H1 (cell line): ENCODE data around the gene UBAP1. TPM values are rescaled to one million over a fixed set of nuclear protein-coding genes. Genes with fewer than 3 reads are reported as not detected.

Experiments used
- CTCF ChIA-PET: fragments of 300-600 bp; sonication (Branson Sonifier 250); formaldehyde crosslinking; loops from one replicate; lab custom pipeline; 2021; ENCODE audit not compliant: partially characterized antibody; lab: Charles Lee
- POLR2A ChIA-PET: fragments of 300-600 bp; sonication (Branson Sonifier 250); formaldehyde crosslinking; loops from one replicate; lab custom pipeline; 2021; ENCODE audit warnings: inconsistent platforms; ENCODE audit not compliant: partially characterized antibody; lab: Charles Lee
- DNase-seq, 2 experiments: peaks; one replicate each; pipeline versions ENCODE4 v3.0.0 to v3.0.0-alpha.2; 2010 to 2022; ENCODE audit warnings: low spot score in 2 of 2, low read depth in 1 of 2, mixed read lengths in 1 of 2
- FAIRE-seq: peaks from 2 replicates; lab custom pipeline; 2011; peaks lifted over from hg19 to GRCh38; lab: Jason Lieb, UNC
- H2AFZ ChIP-seq: 2 replicates; pipeline ENCODE4 v1.8.1; 2012; ENCODE audit warnings: low read length, inconsistent platforms
- H2AK5ac ChIP-seq: 2 replicates; pipeline ENCODE4 v1.6.1; 2013; ENCODE audit warnings: low read depth, low read length
- H2BK120ac ChIP-seq: replicated peaks from 2 replicates; pipeline ENCODE3; 2013; ENCODE audit warnings: low read depth, low read length, inconsistent platforms
- H2BK12ac ChIP-seq: 2 replicates; pipeline ENCODE4 v1.6.1; 2013; ENCODE audit warnings: low read depth, low read length
- H2BK15ac ChIP-seq: 2 replicates; pipeline ENCODE4 v1.6.1; 2013; ENCODE audit warnings: low read length
- H2BK20ac ChIP-seq: 2 replicates; pipeline ENCODE4 v1.6.1; 2013; ENCODE audit warnings: low read length
- H2BK5ac ChIP-seq: 2 replicates; pipeline ENCODE4 v1.6.1; 2013; ENCODE audit warnings: low read depth, low read length
- H3K14ac ChIP-seq: 2 replicates; pipeline ENCODE4 v1.6.1; 2013; ENCODE audit warnings: inconsistent platforms; ENCODE audit not compliant: insufficient read length
- H3K18ac ChIP-seq: 2 replicates; pipeline ENCODE4 v1.6.1; 2013; ENCODE audit warnings: low read length; ENCODE audit errors: extremely low read depth
- H3K23ac ChIP-seq: 2 replicates; pipeline ENCODE4 v1.6.1; 2013; ENCODE audit warnings: inconsistent platforms; ENCODE audit not compliant: insufficient read length
- H3K23me2 ChIP-seq: 2 replicates; pipeline ENCODE4 v1.6.1; 2013; ENCODE audit warnings: low read depth, low read length
- H3K27ac ChIP-seq: 2 replicates; pipeline ENCODE4 v1.6.1; 2011; ENCODE audit warnings: low read depth, low read length, inconsistent platforms
- H3K27me3 ChIP-seq, 4 experiments: replicated peaks in 1 of 4; 1 replicate in 1 of 4; 2 replicates in 3 of 4; pipeline versions ENCODE4 v1.6.1 to v1.8.1; 2011 to 2013; ENCODE audit warnings: low read length in 3 of 4, mild to moderate bottlenecking in 3 of 4, inconsistent platforms in 2 of 4, mixed read lengths in 2 of 4, moderate library complexity in 1 of 4; ENCODE audit not compliant: control insufficient read depth in 3 of 4, insufficient read depth in 3 of 4; ENCODE audit errors: extremely low read depth in 1 of 4
- H3K36me3 ChIP-seq, 4 experiments: 2 replicates each; pipeline versions ENCODE4 v1.6.1 to v1.8.1; 2011 to 2013; ENCODE audit warnings: mild to moderate bottlenecking in 4 of 4, low read length in 3 of 4, moderate library complexity in 2 of 4, control low read depth in 1 of 4, inconsistent platforms in 1 of 4; ENCODE audit not compliant: insufficient read depth in 4 of 4, control insufficient read depth in 2 of 4
- H3K4ac ChIP-seq: replicated peaks from 2 replicates; pipeline ENCODE3; 2013; ENCODE audit warnings: low read length, low read depth, mixed read lengths, inconsistent platforms; ENCODE audit not compliant: insufficient read length
- H3K4me1 ChIP-seq, 4 experiments: replicated peaks in 1 of 4; 1 replicate in 1 of 4; 2 replicates in 3 of 4; pipeline versions ENCODE4 v1.6.1 to v1.8.1; 2011 to 2013; ENCODE audit warnings: low read length in 3 of 4, inconsistent platforms in 2 of 4, mixed read lengths in 1 of 4; ENCODE audit not compliant: insufficient read depth in 4 of 4, control insufficient read depth in 3 of 4
- H3K4me2 ChIP-seq, 2 experiments: 2 replicates each; pipeline versions ENCODE4 v1.6.1 to v1.8.1; 2011 to 2013; ENCODE audit warnings: low read depth in 2 of 2, low read length in 2 of 2, control low read depth in 1 of 2, inconsistent platforms in 1 of 2, mild to moderate bottlenecking in 1 of 2; ENCODE audit not compliant: insufficient read depth in 1 of 2
- H3K4me3 ChIP-seq, 4 experiments: fragments of 200-600, 300-600 bp in 1 of 4; sonication (generic), shearing (Covaris generic), sonication (Bioruptor Twin) in 1 of 4; 2 replicates each; pipeline versions ENCODE4 v1.5.1 to v1.8.1; 2011 to 2016; ENCODE audit warnings: low read length in 4 of 4, low read depth in 3 of 4, control low read depth in 2 of 4, inconsistent platforms in 2 of 4, mild to moderate bottlenecking in 2 of 4, mixed read lengths in 1 of 4, moderate library complexity in 1 of 4; ENCODE audit not compliant: insufficient read depth in 2 of 4; ENCODE audit errors: extremely low read depth in 1 of 4
- H3K56ac ChIP-seq: replicated peaks from 2 replicates; pipeline ENCODE3; 2013; ENCODE audit warnings: low read depth, mild to moderate bottlenecking, mixed read lengths, low read length, inconsistent platforms; ENCODE audit not compliant: insufficient read length
- H3K79me1 ChIP-seq: 2 replicates; pipeline ENCODE4 v1.6.1; 2013; ENCODE audit warnings: low read depth, low read length, control low read depth
- H3K79me2 ChIP-seq, 2 experiments: 2 replicates each; pipeline versions ENCODE4 v1.6.1 to v1.8.1; 2012 to 2013; ENCODE audit warnings: low read length in 2 of 2, mild to moderate bottlenecking in 2 of 2, inconsistent platforms in 1 of 2; ENCODE audit not compliant: insufficient read depth in 2 of 2, control insufficient read depth in 1 of 2
- H3K9ac ChIP-seq, 4 experiments: replicated peaks in 1 of 4; 1 replicate in 1 of 4; 2 replicates in 3 of 4; pipeline versions ENCODE4 v1.6.1 to v1.8.1; 2011 to 2013; ENCODE audit warnings: low read depth in 3 of 4, low read length in 3 of 4, control low read depth in 2 of 4, mild to moderate bottlenecking in 2 of 4, moderate library complexity in 2 of 4, inconsistent platforms in 1 of 4; ENCODE audit errors: extremely low read depth in 1 of 4
- H3K9me3 ChIP-seq, 2 experiments: 2 replicates each; pipeline versions ENCODE4 v1.6.1 to v1.8.1; 2012 to 2013; ENCODE audit warnings: mild to moderate bottlenecking in 2 of 2, moderate library complexity in 2 of 2, control low read depth in 1 of 2, inconsistent platforms in 1 of 2, low read depth in 1 of 2, low read length in 1 of 2, mixed read lengths in 1 of 2; ENCODE audit not compliant: insufficient read depth in 2 of 2
- H4K20me1 ChIP-seq, 2 experiments: replicated peaks in 1 of 2; 2 replicates each; pipeline versions ENCODE3 to v1.8.1; 2011 to 2013; ENCODE audit warnings: inconsistent platforms in 2 of 2, low read length in 2 of 2, mild to moderate bottlenecking in 1 of 2; ENCODE audit not compliant: insufficient read depth in 2 of 2, control insufficient read depth in 1 of 2
- H4K5ac ChIP-seq: 2 replicates; pipeline ENCODE4 v1.6.1; 2013; ENCODE audit warnings: low read length, low read depth, mixed read lengths, inconsistent platforms; ENCODE audit not compliant: insufficient read length
- H4K8ac ChIP-seq: 2 replicates; pipeline ENCODE4 v1.8.0; 2013; ENCODE audit warnings: mild to moderate bottlenecking, moderate library complexity, low read length, inconsistent platforms; ENCODE audit not compliant: insufficient read depth; ENCODE audit errors: extremely low read depth
- H4K91ac ChIP-seq: replicated peaks from 2 replicates; pipeline ENCODE3; 2013; ENCODE audit warnings: low read length, mixed read lengths, inconsistent platforms; ENCODE audit not compliant: insufficient read length
- JUN ChIP-seq: IDR thresholded peaks from 2 replicates; pipeline ENCODE4 v1.6.1; 2011; ENCODE audit warnings: low read depth, mild to moderate bottlenecking, improper control_type of control experiment, low read length
- SIRT6 ChIP-seq: IDR thresholded peaks from one replicate; pipeline ENCODE4 v1.7.1; 2012; ENCODE audit warnings: low read length, inconsistent platforms
- WGBS, 2 experiments: shearing (Covaris generic) in 1 of 2; methylation state at CpG; one replicate each; pipeline versions ENCODE4 v1.1.6 to v1.1.7; 2013 to 2015; ENCODE audit warnings: low lambda C conversion rate in 2 of 2, mixed read lengths in 2 of 2, inconsistent platforms in 1 of 2, low coverage in 1 of 2, missing lambda C conversion rate in 1 of 2; ENCODE audit not compliant: insufficient replicate concordance in 2 of 2, insufficient coverage in 1 of 2, insufficient read length in 1 of 2; ENCODE audit errors: extremely low coverage in 1 of 2, missing lambda C conversion rate in 1 of 2; 5-methylcytosine and 5-hydroxymethylcytosine counted together
- polyA plus RNA-seq, 7 experiments: library from polyadenylated mRNA; depleted of rRNA in 3 of 7; stranded (reverse) in 5 of 7; unstranded in 2 of 7; fragments of >200 nt in 5 of 7; fragments of 200-250 nt in 2 of 7; gene quantifications; 1 replicate in 5 of 7; 2 replicates in 1 of 7; 4 replicates in 1 of 7; pipeline versions ENCODE4 v1.2.1 to v1.2.3, GENCODE V29; 2011 to 2013; ENCODE audit warnings: missing spikeins in 2 of 7, mixed read lengths in 2 of 7
- total RNA-seq: library from RNA; stranded (reverse); fragmentation: NEBNext Ultra II Directional; extraction: Animal tissue kit (Norgen Biotek cat#: 25700); gene quantifications from 2 replicates; pipeline ENCODE4 v1.2.1, GENCODE V29; 2021

UBAP1 gene
- total and polyA plus RNA-seq, 2 of the 8 experiments (the other 6 are each of a cell fraction or from before 2014, with no cell fraction given): 31.3 to 31.4 TPM

DNA sequence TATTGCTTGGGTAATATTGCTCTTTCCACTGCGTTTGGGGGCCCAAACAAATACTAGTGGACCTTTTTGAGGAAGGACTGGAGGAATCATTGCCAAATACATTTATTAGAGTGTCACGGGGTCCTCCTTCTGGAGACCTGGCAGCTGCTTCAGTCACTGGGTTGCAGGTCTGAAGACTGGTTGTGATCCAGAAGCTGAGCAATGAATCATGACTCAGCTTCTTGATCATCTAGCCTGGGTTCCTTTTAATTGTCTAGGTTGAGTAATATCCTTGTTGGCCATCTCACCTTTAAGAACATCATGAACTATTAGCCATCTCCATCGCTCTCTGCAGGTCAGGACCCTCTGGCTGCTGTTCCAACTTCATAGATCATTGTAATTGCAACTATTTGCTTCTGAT is 15.4 kb upstream of the UBAP1 start:
- no peaks in the 10 kb centered on the region for H3K23me2 ChIP-seq
- ChIA-PET POLR2A (interaction anchor here (0.6 to 1.1 kb wide), 4 partner anchors 13 to 71 kb away, joined by 3 read pairs; no protein-coding TSS in a partner anchor), CTCF (no interaction called here)
- no peak overlapping the region for H2AFZ ChIP-seq
- no peaks in the 10 kb centered on the region for H3K27me3 ChIP-seq
- no peak overlapping the region for H3K23ac ChIP-seq
- no peak overlapping the region for H3K27ac ChIP-seq
- H3K56ac ChIP-seq: no peak overlapping the region
- H2BK12ac ChIP-seq: no peak overlapping the region
- no peaks in the 10 kb centered on the region for H3K36me3 ChIP-seq
- no peak overlapping the region for H2BK20ac ChIP-seq
- H3K4ac ChIP-seq: no peak overlapping the region
- H2AK5ac ChIP-seq: no peak overlapping the region
- H3K9ac ChIP-seq: no peak overlapping the region
- no peak overlapping the region for H3K4me3 ChIP-seq
- no peak overlapping the region for H4K5ac ChIP-seq
- no peak overlapping the region for H2BK120ac ChIP-seq
- H4K20me1 ChIP-seq: no peaks in the 10 kb centered on the region
- H3K79me2 ChIP-seq: no peaks in the 10 kb centered on the region
- no peaks in the 10 kb centered on the region for H3K4me1 ChIP-seq
- no peak overlapping the region for H3K18ac ChIP-seq
- no peak overlapping the region for H2BK5ac ChIP-seq
- no peaks in the 10 kb centered on the region for H3K9me3 ChIP-seq
- no peaks in the 10 kb centered on the region for H3K79me1 ChIP-seq
- no peak overlapping the region for H3K14ac ChIP-seq
- 73% methylated on average over 3 of the region's 3 CpGs; no CpG with 5 or more reads in 1 of the 2 experiments for WGBS, 2 experiments
- no peak overlapping the region for H3K4me2 ChIP-seq
- no peak overlapping the region for H4K8ac ChIP-seq
- FAIRE-seq: no peak
- no peak overlapping the region for H4K91ac ChIP-seq
- DNase-seq: no peak
- no peak overlapping the region for H2BK15ac ChIP-seq
- TF ChIP-seq SIRT6 (no peak), JUN (no peak)
